HCT116 (cell line): ENCODE measurements around the gene SAP130. TPM values are rescaled to one million over a fixed set of nuclear protein-coding genes. Genes with fewer than 3 reads are reported as not detected.

Experiments
- ATAC-seq: fragments of 200-7000 bp; cut with Tn5 transposase; 2 replicates; pipeline ENCODE4 v1.9.1; 2020; ENCODE audit warnings: mild to moderate bottlenecking, moderate library complexity
- BruUV-seq: library from RNA; stranded (reverse); fragments of 400-500 nt; replicated peaks from 2 replicates; lab custom pipeline; 2021; lab: Mats Ljungman, UMichigan
- CTCF ChIA-PET: fragments of 300-600 bp; sonication (Branson Sonifier 250); formaldehyde crosslinking; loops from one replicate; lab custom pipeline; 2021; ENCODE audit warnings: antibody characterized with exemption; lab: Charles Lee
- POLR2A ChIA-PET: fragments of 300-600, 350-600 bp; sonication (Branson Sonifier 250); formaldehyde crosslinking; loops from one replicate; lab custom pipeline; 2021; ENCODE audit warnings: antibody characterized with exemption; lab: Charles Lee
- RAD21 ChIA-PET, 2 experiments: fragments of 300-600 bp; sonication (Branson Sonifier 250); formaldehyde crosslinking; loops; one replicate each; lab custom pipeline; 2023; ENCODE audit warnings: low total read pairs in 2 of 2; ENCODE audit not compliant: uncharacterized antibody in 2 of 2, unreplicated experiment in 2 of 2, low non-redundant PET in 1 of 2; lab: Charles Lee
- DNase-seq: peaks from one replicate; pipeline ENCODE4 v3.0.0-alpha.2; 2010; ENCODE audit warnings: low read depth, low spot score
- H2AFZ ChIP-seq: fragments of 200-600 bp; shearing (Covaris generic), sonication (generic); 2 replicates; pipeline ENCODE4 v1.6.1; 2017; ENCODE audit warnings: low read depth, mixed run types, mixed read lengths, antibody characterized with exemption, low read length; ENCODE audit not compliant: poor library complexity, severe bottlenecking
- H3K27ac ChIP-seq: 2 replicates; pipeline ENCODE4 v1.5.1; 2012; ENCODE audit warnings: low read depth, low read length
- H3K27me3 ChIP-seq: fragments of 200-600 bp; sonication (generic); 2 replicates; pipeline ENCODE4 v1.6.1; 2016; ENCODE audit warnings: mixed run types, low read length, mixed read lengths; ENCODE audit not compliant: insufficient read depth
- H3K36me3 ChIP-seq, 2 experiments: fragments of 200-500 bp in 1 of 2; fragments of 200-600 bp in 1 of 2; sonication (Bioruptor generic) in 1 of 2; sonication (generic) in 1 of 2; 2 replicates each; pipeline versions ENCODE4 v1.5.1 to v1.6.1; 2014 to 2016; ENCODE audit warnings: low read length in 2 of 2, inconsistent platforms in 1 of 2, mixed read lengths in 1 of 2, mixed run types in 1 of 2; ENCODE audit not compliant: insufficient read depth in 2 of 2, control insufficient read depth in 1 of 2
- H3K4me1 ChIP-seq, 2 experiments: fragments of 200-600 bp in 1 of 2; sonication (generic) in 1 of 2; 2 replicates each; pipeline versions ENCODE4 v1.5.1 to v1.6.1; 2012 to 2017; ENCODE audit warnings: low read length in 2 of 2, inconsistent platforms in 1 of 2, mild to moderate bottlenecking in 1 of 2, mixed read lengths in 1 of 2, mixed run types in 1 of 2, moderate library complexity in 1 of 2; ENCODE audit not compliant: insufficient read depth in 2 of 2, control insufficient read depth in 1 of 2
- H3K4me2 ChIP-seq: fragments of 200-600 bp; sonication (generic); 2 replicates; pipeline ENCODE4 v1.6.1; 2017; ENCODE audit warnings: mixed run types, low read length, mixed read lengths
- H3K4me3 ChIP-seq, 2 experiments: fragments of 200-600 bp in 1 of 2; sonication (generic) in 1 of 2; replicated peaks in 1 of 2; 2 replicates each; pipeline ENCODE4 v1.5.1; 2011 to 2016; ENCODE audit warnings: low read length in 2 of 2, control low read depth in 1 of 2, low read depth in 1 of 2, mild to moderate bottlenecking in 1 of 2, mixed read lengths in 1 of 2, mixed run types in 1 of 2
- H3K79me2 ChIP-seq: fragments of 200-600 bp; sonication (generic); 2 replicates; pipeline ENCODE4 v1.6.1; 2017; ENCODE audit warnings: mild to moderate bottlenecking, mixed run types, low read length, moderate library complexity, mixed read lengths; ENCODE audit not compliant: insufficient read depth
- H3K9ac ChIP-seq: fragments of 200-600 bp; sonication (generic); 2 replicates; pipeline ENCODE4 v1.6.1; 2016; ENCODE audit warnings: low read length, mixed read lengths
- H3K9me2 ChIP-seq: fragments of 200-600 bp; sonication (generic), shearing (Covaris generic); 2 replicates; pipeline ENCODE4 v1.6.1; 2017; ENCODE audit warnings: mixed run types, mild to moderate bottlenecking, moderate library complexity; ENCODE audit not compliant: insufficient read depth
- H3K9me3 ChIP-seq, 2 experiments: fragments of 200-500 bp in 1 of 2; fragments of 200-600 bp in 1 of 2; sonication (Bioruptor generic) in 1 of 2; sonication (generic) in 1 of 2; 2 replicates each; pipeline ENCODE4 v1.6.1; 2014 to 2017; ENCODE audit warnings: low read length in 2 of 2, mixed read lengths in 2 of 2, inconsistent platforms in 1 of 2, low read depth in 1 of 2, mild to moderate bottlenecking in 1 of 2, mixed run types in 1 of 2, moderate library complexity in 1 of 2; ENCODE audit not compliant: control insufficient read depth in 1 of 2, insufficient read depth in 1 of 2
- H4K20me1 ChIP-seq: fragments of 200-600 bp; sonication (generic), shearing (Covaris generic); 2 replicates; pipeline ENCODE4 v1.6.1; 2017; ENCODE audit warnings: mixed run types, mild to moderate bottlenecking, moderate library complexity; ENCODE audit not compliant: insufficient read depth
- CBX3 ChIP-seq: IDR thresholded peaks from 2 replicates; pipeline ENCODE4 v1.6.1; 2012; ENCODE audit warnings: low read depth
- ELF1 ChIP-seq: IDR thresholded peaks from 2 replicates; pipeline ENCODE4 v1.6.1; 2012; ENCODE audit warnings: low read depth, borderline replicate concordance
- EZH2 ChIP-seq: fragments of 200-600 bp; sonication (generic); IDR thresholded peaks from 2 replicates; pipeline ENCODE4 v1.6.1; 2017; ENCODE audit warnings: antibody characterized with exemption, mixed run types
- EZH2phosphoT487 ChIP-seq: fragments of 200-600 bp; IDR thresholded peaks from 2 replicates; pipeline ENCODE4 v1.6.1; 2018; ENCODE audit warnings: antibody characterized with exemption, borderline replicate concordance
- FOSL1 ChIP-seq: IDR thresholded peaks from 2 replicates; pipeline ENCODE4 v1.6.1; 2012; ENCODE audit warnings: low read depth
- JUND ChIP-seq: IDR thresholded peaks from 2 replicates; pipeline ENCODE4 v1.6.1; 2012
- POLR2A ChIP-seq: IDR thresholded peaks from 2 replicates; pipeline ENCODE4 v1.7.0; 2011; ENCODE audit warnings: borderline replicate concordance; ENCODE audit not compliant: insufficient read depth, insufficient read length; ENCODE audit errors: extremely low read depth
- POLR2AphosphoS5 ChIP-seq: IDR thresholded peaks from 2 replicates; pipeline ENCODE4 v1.6.1; 2011; ENCODE audit warnings: mild to moderate bottlenecking, low read depth, low read length, moderate library complexity
- RAD21 ChIP-seq: IDR thresholded peaks from 2 replicates; pipeline ENCODE4 v1.6.1; 2012; ENCODE audit warnings: low read depth, mild to moderate bottlenecking
- REST ChIP-seq: IDR thresholded peaks from 2 replicates; pipeline ENCODE4 v1.6.1; 2012; ENCODE audit warnings: low read depth
- SIN3A ChIP-seq: IDR thresholded peaks from 2 replicates; pipeline ENCODE4 v1.6.1; 2012; ENCODE audit warnings: low read depth
- SP1 ChIP-seq: IDR thresholded peaks from 2 replicates; pipeline ENCODE4 v1.6.1; 2012; ENCODE audit warnings: low read depth
- TCF7L2 ChIP-seq: IDR thresholded peaks from 2 replicates; pipeline ENCODE4 v1.7.0; 2011; ENCODE audit warnings: borderline replicate concordance, inconsistent platforms; ENCODE audit not compliant: insufficient read depth, insufficient read length; ENCODE audit errors: extremely low read depth
- YY1 ChIP-seq: IDR thresholded peaks from 2 replicates; pipeline ENCODE4 v1.6.1; 2011; ENCODE audit warnings: low read length, low read depth, moderate library complexity, mild to moderate bottlenecking; ENCODE audit not compliant: insufficient replicate concordance; ENCODE audit errors: extremely low read depth
- ZBTB33 ChIP-seq: IDR thresholded peaks from 2 replicates; pipeline ENCODE4 v1.6.1; 2011; ENCODE audit warnings: mild to moderate bottlenecking, low read length, moderate library complexity; ENCODE audit not compliant: insufficient replicate concordance; ENCODE audit errors: extremely low read depth
- ZFX ChIP-seq: fragments of 450-650 bp; IDR thresholded peaks from 2 replicates; pipeline ENCODE4 v1.6.1; 2017
- ZNF274 ChIP-seq: fragments of 200-500 bp; sonication (Bioruptor generic); IDR thresholded peaks from 2 replicates; pipeline ENCODE4 v1.6.1; 2014; ENCODE audit warnings: mild to moderate bottlenecking, low read depth, low read length, inconsistent platforms
- intact Hi-C: fragments of 100-400 bp; cut with micrococcal nuclease; formaldehyde crosslinking; loops from 2 replicates; pipeline ENCODE4 v1.10.0; 2022
- total RNA-seq: library from RNA; stranded (reverse); gene quantifications from one replicate; pipeline ENCODE4 v1.2.1, GENCODE V29; 2021; ENCODE audit not compliant: unreplicated experiment
- TF ChIP-seq, protein P1 (sequence below), 3 experiments: fragments of 200-600 bp in 1 of 3; sonication (generic) in 1 of 3; IDR thresholded peaks in 2 of 3; conservative IDR thresholded peaks in 1 of 3; 2 replicates each; pipeline ENCODE4 v1.5.1; 2012 to 2017; ENCODE audit warnings: low read depth in 2 of 3, low read length in 2 of 3, antibody characterized with exemption in 1 of 3, borderline replicate concordance in 1 of 3, control low read depth in 1 of 3, mild to moderate bottlenecking in 1 of 3, mixed read lengths in 1 of 3, mixed run types in 1 of 3, moderate library complexity in 1 of 3; ENCODE audit not compliant: insufficient read depth in 1 of 3
- TF ChIP-seq, protein P2 (sequence below): IDR thresholded peaks from 2 replicates; pipeline ENCODE4 v1.6.1; 2012

SAP130 gene
- total RNA-seq, 1 experiment from 2014 or later: 29.5 TPM

- H4K20me1 ChIP-seq: no peaks in the 10 kb centered on the region
- intact Hi-C loops: no loop called here
Observed at GRCh38 chr2:127957240-127957639, 70.6 kb downstream of the SAP130 start.

More at GRCh38 chr2:127957240-127957639, 70.6 kb downstream of the SAP130 start:
- Histone ChIP-seq H3K27ac (no peak overlapping the region), H3K9ac (no peak overlapping the region), H3K4me1 (no peaks in the 10 kb centered on the region), H2AFZ (no peak overlapping the region), H3K4me3 (no peak overlapping the region), H3K27me3 (no peaks in the 10 kb centered on the region), H3K9me2 (no peaks in the 10 kb centered on the region), H3K9me3 (no peaks in the 10 kb centered on the region), H3K4me2 (no peak overlapping the region), H3K79me2 (no peaks in the 10 kb centered on the region), H3K36me3 (peaks cover 5 to 6% of the 10 kb centered on the region in 2 experiments; a peak in 2 of 4 replicates)
- ATAC-seq: no peak
- no peak for DNase-seq
- TF ChIP-seq ZNF274 (no peak), EZH2 (no peak), JUND (no peak), REST (no peak), YY1 (no peak), ZBTB33 (no peak), SP1 (no peak), SIN3A (no peak), POLR2A (no peak), ELF1 (no peak), CBX3 (no peak), EZH2phosphoT487 (no peak), TCF7L2 (no peak), FOSL1 (no peak), RAD21 (no peak), POLR2AphosphoS5 (no peak), ZFX (no peak)
- TF ChIP-seq, protein P1, sequence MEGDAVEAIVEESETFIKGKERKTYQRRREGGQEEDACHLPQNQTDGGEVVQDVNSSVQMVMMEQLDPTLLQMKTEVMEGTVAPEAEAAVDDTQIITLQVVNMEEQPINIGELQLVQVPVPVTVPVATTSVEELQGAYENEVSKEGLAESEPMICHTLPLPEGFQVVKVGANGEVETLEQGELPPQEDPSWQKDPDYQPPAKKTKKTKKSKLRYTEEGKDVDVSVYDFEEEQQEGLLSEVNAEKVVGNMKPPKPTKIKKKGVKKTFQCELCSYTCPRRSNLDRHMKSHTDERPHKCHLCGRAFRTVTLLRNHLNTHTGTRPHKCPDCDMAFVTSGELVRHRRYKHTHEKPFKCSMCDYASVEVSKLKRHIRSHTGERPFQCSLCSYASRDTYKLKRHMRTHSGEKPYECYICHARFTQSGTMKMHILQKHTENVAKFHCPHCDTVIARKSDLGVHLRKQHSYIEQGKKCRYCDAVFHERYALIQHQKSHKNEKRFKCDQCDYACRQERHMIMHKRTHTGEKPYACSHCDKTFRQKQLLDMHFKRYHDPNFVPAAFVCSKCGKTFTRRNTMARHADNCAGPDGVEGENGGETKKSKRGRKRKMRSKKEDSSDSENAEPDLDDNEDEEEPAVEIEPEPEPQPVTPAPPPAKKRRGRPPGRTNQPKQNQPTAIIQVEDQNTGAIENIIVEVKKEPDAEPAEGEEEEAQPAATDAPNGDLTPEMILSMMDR (IDR thresholded peaks at IDR 0.05 in 2 of 3, conservative IDR thresholded peaks at IDR 0.05 in 1 of 3; ENCODE audit: borderline replicate concordance in 1 of 3, insufficient read depth in 1 of 3, low read depth in 2 of 3, low read length in 2 of 3): no peak
- TF ChIP-seq, protein P2, sequence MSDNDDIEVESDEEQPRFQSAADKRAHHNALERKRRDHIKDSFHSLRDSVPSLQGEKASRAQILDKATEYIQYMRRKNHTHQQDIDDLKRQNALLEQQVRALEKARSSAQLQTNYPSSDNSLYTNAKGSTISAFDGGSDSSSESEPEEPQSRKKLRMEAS: no peak
- POLR2A ChIA-PET: no interaction called here
- CTCF ChIA-PET: no interaction called here
- BruUV-seq: no TSS peak
- RAD21 ChIA-PET: no interaction called here
